ENCODE data around the gene ZHX3. TPM values are rescaled to one million over a fixed set of nuclear protein-coding genes. Genes with fewer than 3 reads are reported as not detected.

Gene ZHX3
- total RNA-seq, 1 experiment from 2014 or later = 5.4 TPM

- no peak for DNase-seq (ENCODE audit: low read depth)
Measured at GRCh38 chr20:41154436-41155176, 162.9 kb downstream of the ZHX3 start.

- no peak for DNase-seq (ENCODE audit: low read depth)
Measured at GRCh38 chr20:41152108-41152757, 165.3 kb downstream of the ZHX3 start.

- DNase-seq (ENCODE audit: low read depth) = no peak
Measured at GRCh38 chr20:41151134-41151869, 166.2 kb downstream of the ZHX3 start.

- DNase-seq (ENCODE audit: low read depth) = no peak
Measured at GRCh38 chr20:41150664-41151063, 166.9 kb downstream of the ZHX3 start.

- no peak for DNase-seq (ENCODE audit: low read depth)
Measured at GRCh38 chr20:41148942-41149341, 168.6 kb downstream of the ZHX3 start.

GRCh38 chr20:41147767-41148191 lies 169.8 kb downstream of the ZHX3 start:
- no peak for DNase-seq (ENCODE audit: low read depth)

- DNase-seq (ENCODE audit: low read depth) = no peak
Measured at GRCh38 chr20:41145821-41146620, 171.5 kb downstream of the ZHX3 start.

- DNase-seq (ENCODE audit: low read depth) = no peak
Measured at GRCh38 chr20:41145317-41145716, 172.2 kb downstream of the ZHX3 start.

- no peak for DNase-seq (ENCODE audit: low read depth)
Measured at GRCh38 chr20:41143354-41143753, 174.2 kb downstream of the ZHX3 start.

GRCh38 chr20:41142919-41143318 lies 174.6 kb downstream of the ZHX3 start:
- DNase-seq (ENCODE audit: low read depth) = no peak

- no peak for DNase-seq (ENCODE audit: low read depth)
Measured at GRCh38 chr20:41142245-41142644, 175.3 kb downstream of the ZHX3 start.

GRCh38 chr20:41141153-41141815 lies 176.2 kb downstream of the ZHX3 start:
- DNase-seq (ENCODE audit: low read depth) = no peak

- no peak for DNase-seq (ENCODE audit: low read depth)
Measured at GRCh38 chr20:41140226-41141133, 177.1 kb downstream of the ZHX3 start.

- DNase-seq (ENCODE audit: low read depth) = no peak
Measured at GRCh38 chr20:41139227-41140093, 178.1 kb downstream of the ZHX3 start.

- DNase-seq (ENCODE audit: low read depth) = no peak
Measured at GRCh38 chr20:41138475-41139226, 178.9 kb downstream of the ZHX3 start.

GRCh38 chr20:41137614-41138474 lies 179.7 kb downstream of the ZHX3 start:
- DNase-seq (ENCODE audit: low read depth) = peak; percentile 77
